T-cell (primary cell): ENCODE results near the gene ANKRD42. TPM values are rescaled to one million over a fixed set of nuclear protein-coding genes. Genes with fewer than 3 reads are reported as not detected.

Experiments
- ATAC-seq, 4 experiments: fragments of 200-7000 bp in 3 of 4; fragments of 150-1000 bp in 1 of 4; cut with Tn5 transposase; replicated peaks in 1 of 4; 1 replicate in 3 of 4; 2 replicates in 1 of 4; pipeline ENCODE4 v1.10.0; 2021; ENCODE audit warnings: moderate library complexity in 3 of 4, mild to moderate bottlenecking in 2 of 4, moderate number of reproducible peaks in 1 of 4
- CTCF ChIA-PET, 2 donors: fragments of 300-600 bp; sonication (Branson Sonifier 250); formaldehyde crosslinking; loops; one replicate each; lab custom pipeline; 2022; ENCODE audit warnings: antibody characterized with exemption in 2 of 2; lab: Charles Lee
- POLR2A ChIA-PET, 2 donors: fragments of 300-600 bp; sonication (Branson Sonifier 250); formaldehyde crosslinking; loops; one replicate each; lab custom pipeline; 2022; ENCODE audit warnings: antibody characterized with exemption in 2 of 2; lab: Charles Lee
- DNase-seq, 35 experiments: peaks; one replicate each; pipeline versions ENCODE4 v3.0.0 to v3.0.0-alpha.2; 2013 to 2023
- H3K27ac ChIP-seq: one replicate; pipeline ENCODE4 v1.5.1; 2013; ENCODE audit warnings: low read length
- H3K27me3 ChIP-seq, 2 experiments: replicated peaks in 1 of 2; 1 replicate in 1 of 2; 2 replicates in 1 of 2; pipeline versions ENCODE4 v1.6.1 to v1.7.0; 2013; ENCODE audit warnings: low read length in 1 of 2, mixed read lengths in 1 of 2; ENCODE audit not compliant: control insufficient read depth in 2 of 2, insufficient read depth in 2 of 2; ENCODE audit errors: extremely low read depth in 1 of 2
- H3K36me3 ChIP-seq, 2 donors: 1 replicate in 1 of 2; 2 replicates in 1 of 2; pipeline versions ENCODE4 v1.6.1 to v1.7.0; 2013; ENCODE audit warnings: low read length in 1 of 2; ENCODE audit not compliant: control insufficient read depth in 2 of 2, insufficient read depth in 1 of 2; ENCODE audit errors: extremely low read depth in 1 of 2
- H3K4me1 ChIP-seq, 2 experiments: 1 replicate in 1 of 2; 2 replicates in 1 of 2; pipeline versions ENCODE4 v1.6.1 to v1.7.0; 2013; ENCODE audit warnings: low read length in 2 of 2, mixed read lengths in 1 of 2; ENCODE audit not compliant: insufficient read depth in 2 of 2, control insufficient read depth in 1 of 2; ENCODE audit errors: extremely low read depth in 1 of 2
- H3K4me3 ChIP-seq, 2 donors: 1 replicate in 1 of 2; 2 replicates in 1 of 2; pipeline versions ENCODE4 v1.5.1 to v1.7.0; 2013; ENCODE audit warnings: mild to moderate bottlenecking in 2 of 2, low read length in 1 of 2, moderate library complexity in 1 of 2; ENCODE audit not compliant: control insufficient read depth in 1 of 2; ENCODE audit errors: extremely low read depth in 1 of 2
- H3K9me3 ChIP-seq: 2 replicates; pipeline ENCODE4 v1.7.0; 2013
- H3K27ac Mint-ChIP-seq, 2 donors: one replicate each; pipeline ENCODE4 v1.8.0; 2020 to 2021; ENCODE audit warnings: mild to moderate bottlenecking in 2 of 2, mixed read lengths in 2 of 2
- H3K27me3 Mint-ChIP-seq, 2 donors: one replicate each; pipeline ENCODE4 v1.8.0; 2021 to 2022; ENCODE audit warnings: mixed read lengths in 2 of 2
- H3K36me3 Mint-ChIP-seq: one replicate; pipeline ENCODE4 v1.8.0; 2021; ENCODE audit warnings: mixed read lengths
- H3K4me1 Mint-ChIP-seq, 3 donors: one replicate each; pipeline ENCODE4 v1.8.0; 2020 to 2022; ENCODE audit warnings: mixed read lengths in 3 of 3, mild to moderate bottlenecking in 1 of 3
- H3K4me3 Mint-ChIP-seq, 3 donors: one replicate each; pipeline ENCODE4 v1.8.0; 2020 to 2022; ENCODE audit warnings: mild to moderate bottlenecking in 3 of 3, mixed read lengths in 3 of 3, moderate library complexity in 3 of 3
- H3K9me3 Mint-ChIP-seq, 3 donors: one replicate each; pipeline ENCODE4 v1.8.0; 2020 to 2022; ENCODE audit warnings: mixed read lengths in 3 of 3
- WGBS: methylation state at CpG from one replicate; pipeline ENCODE4 v1.1.5; 2013; ENCODE audit warnings: missing lambda C conversion rate; ENCODE audit not compliant: insufficient coverage; 5-methylcytosine and 5-hydroxymethylcytosine counted together
- total RNA-seq, 35 experiments: library from RNA in 6 of 35; stranded (reverse) in 6 of 35; fragments of 120-200 nt in 1 of 35; gene quantifications; one replicate each; pipeline versions ENCODE4 v1.2.1 to v1.2.4 and lab custom pipeline; 2013 to 2026

The ANKRD42 gene
- total RNA-seq, 5 donors from 2014 or later (not counting 1 experiment from before 2014, with no cell fraction given): 6.2 to 9.7 (median 7.9) TPM

GRCh38 chr11:83168756-83169155, 24.8 kb upstream of the ANKRD42 start:
- 100% methylated on average over 5 of the region's 5 CpGs for WGBS
- Mint-ChIP-seq H3K4me3 (peak overlapping the region in 2 of 3 donors; percentile 24 to 70), H3K4me1 (peaks cover 82 to 88% (median 84%) of the 10 kb centered on the region in 3 donors), H3K27me3 (no peaks in the 10 kb centered on the region), H3K36me3 (peaks cover 69% of the 10 kb centered on the region), H3K9me3 (peaks cover 0 to 6% (median 0%) of the 10 kb centered on the region in 3 donors), H3K27ac (peak overlapping the region; percentile 34 to 36)
- ChIA-PET CTCF (interaction anchor here in 1 of 2 donors (1.8 kb wide), 1 partner anchor 13 kb away, joined by 4 read pairs; no protein-coding TSS in a partner anchor), POLR2A (interaction anchor here in 1 of 2 donors (0.6 to 1.3 kb wide), 4 partner anchors 8 to 31 kb away, joined by 3 to 9 read pairs (median 3); partner anchors contain the start of gene PCF11)
- Histone ChIP-seq H3K9me3 (no peaks in the 10 kb centered on the region), H3K36me3 (peaks cover 3 to 74% of the 10 kb centered on the region in 2 donors), H3K4me1 (peaks cover 31 to 38% of the 10 kb centered on the region in 2 experiments), H3K4me3 (no peak overlapping the region), H3K27me3 (no peaks in the 10 kb centered on the region), H3K27ac (no peak overlapping the region)
- DNase-seq: no peak
- no peak for ATAC-seq

GRCh38 chr11:83170865-83171264, 22.6 kb upstream of the ANKRD42 start:
- Histone ChIP-seq H3K27me3 (no peaks in the 10 kb centered on the region), H3K27ac (no peak overlapping the region), H3K4me3 (peak overlapping the region; percentile 11 to 44), H3K36me3 (peaks cover 3 to 74% of the 10 kb centered on the region in 2 donors), H3K4me1 (peaks cover 33 to 50% of the 10 kb centered on the region in 2 experiments), H3K9me3 (no peaks in the 10 kb centered on the region)
- Mint-ChIP-seq H3K27me3 (no peaks in the 10 kb centered on the region), H3K4me1 (peaks cover 84 to 89% (median 88%) of the 10 kb centered on the region in 3 donors), H3K36me3 (peaks cover 61% of the 10 kb centered on the region), H3K4me3 (peak overlapping the region; percentile 70 to 78 (median 70)), H3K27ac (peak overlapping the region; percentile 62 to 64), H3K9me3 (peaks cover 0 to 5% (median 0%) of the 10 kb centered on the region in 3 donors)
- CTCF ChIA-PET: no interaction called here
- no CpG with 5 or more reads among the region's 2 CpGs for WGBS
- DNase-seq (no peak), ATAC-seq (no peak)
- POLR2A ChIA-PET: interaction anchor here in 1 of 2 donors (1.0 kb wide), 1 partner anchor 10 kb away, joined by 3 read pairs; no protein-coding TSS in a partner anchor

GRCh38 chr11:83172551-83172950, 21.0 kb upstream of the ANKRD42 start:
- no peak for ATAC-seq

GRCh38 chr11:83174008-83174407, 19.5 kb upstream of the ANKRD42 start:
- DNase-seq (no peak), ATAC-seq (peak in 3 of 4 experiments; percentile 16 to 33 (median 23))
- Mint-ChIP-seq H3K4me1 (peaks cover 65 to 77% (median 74%) of the 10 kb centered on the region in 3 donors), H3K9me3 (no peaks in the 10 kb centered on the region), H3K27me3 (no peaks in the 10 kb centered on the region), H3K36me3 (peaks cover 43% of the 10 kb centered on the region), H3K4me3 (peak overlapping the region; percentile 17 to 70 (median 52)), H3K27ac (peak overlapping the region; percentile 46 to 69)
- ChIA-PET POLR2A (interaction anchor here (0.5 to 1.0 kb wide), 5 partner anchors 14 to 264 kb away, joined by 3 to 7 read pairs (median 3); no protein-coding TSS in a partner anchor), CTCF (interaction anchor here (0.6 to 0.7 kb wide), 4 partner anchors 42 to 309 kb away, joined by 3 to 4 read pairs (median 3); no protein-coding TSS in a partner anchor)
- Histone ChIP-seq H3K4me1 (peaks cover 34 to 43% of the 10 kb centered on the region in 2 experiments), H3K9me3 (no peaks in the 10 kb centered on the region), H3K4me3 (no peak overlapping the region), H3K36me3 (peaks cover 3 to 64% of the 10 kb centered on the region in 2 donors), H3K27me3 (no peaks in the 10 kb centered on the region), H3K27ac (no peak overlapping the region)

More at GRCh38 chr11:83172551-83172950, 21.0 kb upstream of the ANKRD42 start:
- peaks cover 57% of the 10 kb centered on the region for H3K36me3 Mint-ChIP-seq
- H3K9me3 Mint-ChIP-seq: no peaks in the 10 kb centered on the region
- DNase-seq: no peak
- Histone ChIP-seq H3K4me1 (peaks cover 34 to 49% of the 10 kb centered on the region in 2 experiments), H3K27me3 (no peaks in the 10 kb centered on the region), H3K27ac (peak overlapping the region; percentile 2), H3K36me3 (peaks cover 3 to 67% of the 10 kb centered on the region in 2 donors), H3K4me3 (peak overlapping the region in 1 of 2 donors; percentile 5), H3K9me3 (no peaks in the 10 kb centered on the region)
- H3K27me3 Mint-ChIP-seq: no peaks in the 10 kb centered on the region
- peak overlapping the region; percentile 22 to 31 for H3K27ac Mint-ChIP-seq
- WGBS: 83% methylated on average over 1 of the region's 4 CpGs
- POLR2A ChIA-PET: interaction anchor here (1.0 to 1.2 kb wide), 4 partner anchors 8 to 98 kb away, joined by 3 to 6 read pairs (median 5); no protein-coding TSS in a partner anchor
- peak overlapping the region; percentile 56 to 70 (median 70) for H3K4me3 Mint-ChIP-seq
- CTCF ChIA-PET: interaction anchor here (0.6 to 0.7 kb wide), 2 partner anchors 11 to 88 kb away, joined by 3 to 6 read pairs; no protein-coding TSS in a partner anchor
- H3K4me1 Mint-ChIP-seq: peaks cover 80 to 88% (median 87%) of the 10 kb centered on the region in 3 donors

- ATAC-seq: no peak
- Histone ChIP-seq H3K36me3 (peaks cover 3 to 71% of the 10 kb centered on the region in 2 donors), H3K27ac (no peak overlapping the region), H3K4me1 (peaks cover 20 to 35% of the 10 kb centered on the region in 2 experiments), H3K27me3 (no peaks in the 10 kb centered on the region), H3K9me3 (no peaks in the 10 kb centered on the region), H3K4me3 (no peak overlapping the region)
- Mint-ChIP-seq H3K4me3 (peak overlapping the region in 1 of 3 donors; percentile 34), H3K27ac (peak overlapping the region; percentile 49 to 77), H3K9me3 (no peaks in the 10 kb centered on the region), H3K27me3 (no peaks in the 10 kb centered on the region), H3K36me3 (peaks cover 31% of the 10 kb centered on the region), H3K4me1 (peaks cover 51 to 67% (median 62%) of the 10 kb centered on the region in 3 donors)
- no peak for DNase-seq
- ChIA-PET POLR2A (interaction anchor here in 1 of 2 donors (0.7 kb wide), 1 partner anchor 17 kb away, joined by 3 read pairs; no protein-coding TSS in a partner anchor), CTCF (interaction anchor here in 1 of 2 donors (1.4 kb wide), 1 partner anchor 11 kb away, joined by 5 read pairs; no protein-coding TSS in a partner anchor)
- no CpG with 5 or more reads among the region's 1 CpG for WGBS
Measured at GRCh38 chr11:83175815-83176214, 17.7 kb upstream of the ANKRD42 start.

- ChIA-PET POLR2A (interaction anchor here (0.5 to 1.2 kb wide), 4 partner anchors 21 to 245 kb away, joined by 3 to 9 read pairs (median 6); no protein-coding TSS in a partner anchor), CTCF (interaction anchor here in 1 of 2 donors (1.5 kb wide), 1 partner anchor 17 kb away, joined by 3 read pairs; no protein-coding TSS in a partner anchor)
- H3K4me1 Mint-ChIP-seq: peaks cover 18 to 31% (median 26%) of the 10 kb centered on the region in 3 donors
- peak overlapping the region; percentile 25 for H3K27ac ChIP-seq
- H3K27me3 Mint-ChIP-seq: no peaks in the 10 kb centered on the region
- H3K4me1 ChIP-seq: no peaks in the 10 kb centered on the region
- H3K4me3 Mint-ChIP-seq: no peak overlapping the region
- ATAC-seq (no peak), DNase-seq (no peak)
- 100% methylated on average over 1 of the region's 2 CpGs for WGBS
- peaks cover 4 to 81% of the 10 kb centered on the region in 2 donors for H3K36me3 ChIP-seq
- H3K27ac Mint-ChIP-seq: peak overlapping the region; percentile 23 to 55
- H3K9me3 ChIP-seq: no peaks in the 10 kb centered on the region
- no peaks in the 10 kb centered on the region for H3K27me3 ChIP-seq
- peaks cover 34% of the 10 kb centered on the region for H3K36me3 Mint-ChIP-seq
- no peak overlapping the region for H3K4me3 ChIP-seq
- no peaks in the 10 kb centered on the region for H3K9me3 Mint-ChIP-seq
Measured at GRCh38 chr11:83181815-83182214, 11.7 kb upstream of the ANKRD42 start.
